Measurements from ENCODE around the gene COP1.

COP1 gene

GRCh38 chr1:176216031-176216430 lies 8.9 kb upstream of the COP1 start:
- WGBS, 2 donors (ENCODE audit: extremely low coverage in 2 of 2, insufficient read length in 2 of 2, insufficient replicate concordance in 1 of 2), result no CpG with 5 or more reads among the region's 1 CpG
- Histone ChIP-seq H2AFZ (ENCODE audit: low read length) (no peak overlapping the region), H2BK5ac (ENCODE audit: low read length) (no peak overlapping the region), H3K14ac (ENCODE audit: low read length) (no peak overlapping the region), H4K91ac (ENCODE audit: low read depth, low read length, poor library complexity) (no peak overlapping the region), H2AK5ac (ENCODE audit: low read depth, low read length) (no peak overlapping the region), H3K27ac (replicated peaks; ENCODE audit: low read length) (no peak overlapping the region), H3K23ac (ENCODE audit: low read depth, low read length, poor library complexity) (no peak overlapping the region), H3K36me3 (replicated peaks in 1 of 2; ENCODE audit: control insufficient read depth in 2 of 2, insufficient read depth in 2 of 2, low read length in 2 of 2) (no peaks in the 10 kb centered on the region), H3K4me1 (ENCODE audit: control insufficient read depth in 2 of 2, insufficient read depth in 1 of 2, low read depth in 1 of 2, low read length in 2 of 2) (no peaks in the 10 kb centered on the region), H3K4ac (ENCODE audit: low read length) (no peak overlapping the region), H2BK15ac (ENCODE audit: low read length) (no peak overlapping the region), H3K4me2 (ENCODE audit: insufficient read depth, low read length, poor library complexity, severe bottlenecking) (no peak overlapping the region), H3K79me1 (ENCODE audit: low read depth, low read length) (no peaks in the 10 kb centered on the region), H2BK12ac (ENCODE audit: low read length) (no peak overlapping the region), H3K9me3 (replicated peaks in 1 of 2; ENCODE audit: control insufficient read depth in 2 of 2, insufficient read depth in 1 of 2, low read depth in 1 of 2, low read length in 2 of 2) (no peaks in the 10 kb centered on the region), H4K8ac (ENCODE audit: low read depth, low read length) (no peak overlapping the region), H3K4me3 (ENCODE audit: low read length in 2 of 2) (no peak overlapping the region), H3K9ac (ENCODE audit: low read depth, low read length, poor library complexity) (no peak overlapping the region), H3K18ac (ENCODE audit: low read length) (no peak overlapping the region), H2BK120ac (ENCODE audit: low read depth, low read length) (no peak overlapping the region), H3K27me3 (ENCODE audit: control insufficient read depth in 3 of 3, insufficient read depth in 3 of 3, low read depth in 1 of 3, low read length in 3 of 3) (no peaks in the 10 kb centered on the region)
- no peak for DNase-seq (ENCODE audit: low spot score)

- H2BK5ac ChIP-seq (ENCODE audit: low read length), result no peak overlapping the region
- H3K4me1 ChIP-seq (ENCODE audit: control insufficient read depth in 2 of 2, insufficient read depth in 1 of 2, low read depth in 1 of 2, low read length in 2 of 2), result peaks cover 0 to 1% of the 10 kb centered on the region in 2 donors
- H3K27me3 ChIP-seq (ENCODE audit: control insufficient read depth in 3 of 3, insufficient read depth in 3 of 3, low read depth in 1 of 3, low read length in 3 of 3), result no peaks in the 10 kb centered on the region
- H2BK120ac ChIP-seq (ENCODE audit: low read depth, low read length), result no peak overlapping the region
- H3K27ac ChIP-seq (replicated peaks; ENCODE audit: low read length), result no peak overlapping the region
- H3K9me3 ChIP-seq (replicated peaks in 1 of 2; ENCODE audit: control insufficient read depth in 2 of 2, insufficient read depth in 1 of 2, low read depth in 1 of 2, low read length in 2 of 2), result no peaks in the 10 kb centered on the region
- no peak overlapping the region for H2BK15ac ChIP-seq (ENCODE audit: low read length)
- H3K36me3 ChIP-seq (replicated peaks in 1 of 2; ENCODE audit: control insufficient read depth in 2 of 2, insufficient read depth in 2 of 2, low read length in 2 of 2), result no peaks in the 10 kb centered on the region
- no peak overlapping the region for H3K4ac ChIP-seq (ENCODE audit: low read length)
- no peak overlapping the region for H2BK12ac ChIP-seq (ENCODE audit: low read length)
- no peak overlapping the region for H4K8ac ChIP-seq (ENCODE audit: low read depth, low read length)
- no peak overlapping the region for H2AK5ac ChIP-seq (ENCODE audit: low read depth, low read length)
- no peak overlapping the region for H3K4me3 ChIP-seq (ENCODE audit: low read length in 2 of 2)
- no peak overlapping the region for H3K9ac ChIP-seq (ENCODE audit: low read depth, low read length, poor library complexity)
- no peak overlapping the region for H3K14ac ChIP-seq (ENCODE audit: low read length)
- no peak overlapping the region for H4K91ac ChIP-seq (ENCODE audit: low read depth, low read length, poor library complexity)
- no peaks in the 10 kb centered on the region for H3K79me1 ChIP-seq (ENCODE audit: low read depth, low read length)
- no peak overlapping the region for H3K4me2 ChIP-seq (ENCODE audit: insufficient read depth, low read length, poor library complexity, severe bottlenecking)
- no peak overlapping the region for H3K18ac ChIP-seq (ENCODE audit: low read length)
- no peak for DNase-seq (ENCODE audit: low spot score)
- H3K23ac ChIP-seq (ENCODE audit: low read depth, low read length, poor library complexity), result no peak overlapping the region
- WGBS, 2 donors (ENCODE audit: extremely low coverage in 2 of 2, insufficient read length in 2 of 2, insufficient replicate concordance in 1 of 2), result no CpG with 5 or more reads among the region's 1 CpG
- no peak overlapping the region for H2AFZ ChIP-seq (ENCODE audit: low read length)
Observed at GRCh38 chr1:176211396-176212165, 4.5 kb upstream of the COP1 start.

- Histone ChIP-seq H3K4me1 (ENCODE audit: control insufficient read depth in 2 of 2, insufficient read depth in 1 of 2, low read depth in 1 of 2, low read length in 2 of 2) (peaks cover 3 to 5% of the 10 kb centered on the region in 2 donors), H4K91ac (ENCODE audit: low read depth, low read length, poor library complexity) (no peak overlapping the region), H3K18ac (ENCODE audit: low read length) (no peak overlapping the region), H3K9me3 (replicated peaks in 1 of 2; ENCODE audit: control insufficient read depth in 2 of 2, insufficient read depth in 1 of 2, low read depth in 1 of 2, low read length in 2 of 2) (no peaks in the 10 kb centered on the region), H3K4me2 (ENCODE audit: insufficient read depth, low read length, poor library complexity, severe bottlenecking) (peak overlapping the region; percentile 71), H3K79me1 (ENCODE audit: low read depth, low read length) (peaks cover 3% of the 10 kb centered on the region), H4K8ac (ENCODE audit: low read depth, low read length) (no peak overlapping the region), H3K4me3 (ENCODE audit: low read length in 2 of 2) (peak overlapping the region; percentile 68 to 99), H3K4ac (ENCODE audit: low read length) (no peak overlapping the region), H3K23ac (ENCODE audit: low read depth, low read length, poor library complexity) (no peak overlapping the region), H3K27me3 (ENCODE audit: control insufficient read depth in 3 of 3, insufficient read depth in 3 of 3, low read depth in 1 of 3, low read length in 3 of 3) (no peaks in the 10 kb centered on the region), H2AK5ac (ENCODE audit: low read depth, low read length) (no peak overlapping the region), H3K9ac (ENCODE audit: low read depth, low read length, poor library complexity) (no peak overlapping the region), H2BK15ac (ENCODE audit: low read length) (no peak overlapping the region), H3K27ac (replicated peaks; ENCODE audit: low read length) (no peak overlapping the region), H2BK5ac (ENCODE audit: low read length) (no peak overlapping the region), H2BK120ac (ENCODE audit: low read depth, low read length) (no peak overlapping the region), H3K36me3 (replicated peaks in 1 of 2; ENCODE audit: control insufficient read depth in 2 of 2, insufficient read depth in 2 of 2, low read length in 2 of 2) (no peaks in the 10 kb centered on the region), H2BK12ac (ENCODE audit: low read length) (no peak overlapping the region), H3K14ac (ENCODE audit: low read length) (no peak overlapping the region), H2AFZ (ENCODE audit: low read length) (peak overlapping the region; percentile 95)
- WGBS, 2 donors (ENCODE audit: extremely low coverage in 2 of 2, insufficient read length in 2 of 2, insufficient replicate concordance in 1 of 2), result no CpG with 5 or more reads among the region's 9 CpGs
- no peak for DNase-seq (ENCODE audit: low spot score)
Observed at GRCh38 chr1:176208034-176208433, 948 bp upstream of the COP1 start.

GRCh38 chr1:176206006-176206960 lies 803 bp downstream of the COP1 start:
- no peaks in the 10 kb centered on the region for H3K9me3 ChIP-seq (replicated peaks in 1 of 2; ENCODE audit: control insufficient read depth in 2 of 2, insufficient read depth in 1 of 2, low read depth in 1 of 2, low read length in 2 of 2)
- H2BK5ac ChIP-seq (ENCODE audit: low read length), result peak overlapping the region; percentile 96
- peak overlapping the region; percentile 89 for H3K27ac ChIP-seq (replicated peaks; ENCODE audit: low read length)
- H3K36me3 ChIP-seq (replicated peaks in 1 of 2; ENCODE audit: control insufficient read depth in 2 of 2, insufficient read depth in 2 of 2, low read length in 2 of 2), result no peaks in the 10 kb centered on the region
- H3K4me2 ChIP-seq (ENCODE audit: insufficient read depth, low read length, poor library complexity, severe bottlenecking), result peak overlapping the region; percentile 50
- H2AK5ac ChIP-seq (ENCODE audit: low read depth, low read length), result peak overlapping the region; percentile 37
- H3K9ac ChIP-seq (ENCODE audit: low read depth, low read length, poor library complexity), result peak overlapping the region; percentile 98
- H3K79me1 ChIP-seq (ENCODE audit: low read depth, low read length), result peaks cover 3% of the 10 kb centered on the region
- H3K4me3 ChIP-seq (ENCODE audit: low read length in 2 of 2), result peak overlapping the region; percentile 68 to 99
- H4K8ac ChIP-seq (ENCODE audit: low read depth, low read length), result no peak overlapping the region
- H3K18ac ChIP-seq (ENCODE audit: low read length), result peak overlapping the region; percentile 98
- no peaks in the 10 kb centered on the region for H3K27me3 ChIP-seq (ENCODE audit: control insufficient read depth in 3 of 3, insufficient read depth in 3 of 3, low read depth in 1 of 3, low read length in 3 of 3)
- H2AFZ ChIP-seq (ENCODE audit: low read length), result peak overlapping the region; percentile 95
- H2BK120ac ChIP-seq (ENCODE audit: low read depth, low read length), result peak overlapping the region; percentile 87
- H2BK15ac ChIP-seq (ENCODE audit: low read length), result no peak overlapping the region
- H2BK12ac ChIP-seq (ENCODE audit: low read length), result peak overlapping the region; percentile 41
- no peak overlapping the region for H3K4ac ChIP-seq (ENCODE audit: low read length)
- H3K23ac ChIP-seq (ENCODE audit: low read depth, low read length, poor library complexity), result peak overlapping the region; percentile 85
- DNase-seq (ENCODE audit: low spot score), result peak; percentile 48
- peak overlapping the region; percentile 47 for H3K14ac ChIP-seq (ENCODE audit: low read length)
- WGBS, 2 donors (ENCODE audit: extremely low coverage in 2 of 2, insufficient read length in 2 of 2, insufficient replicate concordance in 1 of 2), result no CpG with 5 or more reads among the region's 58 CpGs
- H3K4me1 ChIP-seq (ENCODE audit: control insufficient read depth in 2 of 2, insufficient read depth in 1 of 2, low read depth in 1 of 2, low read length in 2 of 2), result peaks cover 3 to 5% of the 10 kb centered on the region in 2 donors
- no peak overlapping the region for H4K91ac ChIP-seq (ENCODE audit: low read depth, low read length, poor library complexity)

All from neuronal stem cell (in vitro differentiated cells).